Fibroblast of gingiva (primary cell): Measurements from ENCODE around the gene SNAP47.
"Not testable (repeated sequence)": the region's sequence is repeated elsewhere in the genome, so short reads cannot be mapped to it uniquely, and the experiment has no call there.

Experiments
- DNase-seq: peaks from one replicate; pipeline ENCODE4 v3.0.0-alpha.2; 2011; ENCODE audit warnings: low read depth

Gene SNAP47

GRCh38 chr1:227734856-227735538 lies at the start of gene SNAP47, which contains the start of gene JMJD4:
TSS of gene SNAP47 (plus strand) at chr1:227735435. CDS start at chr1:227747737, 12,302 bp downstream.
TSS of gene JMJD4 (minus strand) at chr1:227735302. CDS start at chr1:227735273, 29 bp downstream.
- DNase-seq = peak; percentile 89

- DNase-seq = no peak
These were observed 49.4 kb upstream of the SNAP47 start for GRCh38 chr1:227685807-227686206.

- no peak for DNase-seq
These were observed 37.8 kb upstream of the SNAP47 start for GRCh38 chr1:227697321-227697864.

GRCh38 chr1:227701631-227702030 lies 33.6 kb upstream of the SNAP47 start:
- not testable (repeated sequence) for DNase-seq

DNA sequence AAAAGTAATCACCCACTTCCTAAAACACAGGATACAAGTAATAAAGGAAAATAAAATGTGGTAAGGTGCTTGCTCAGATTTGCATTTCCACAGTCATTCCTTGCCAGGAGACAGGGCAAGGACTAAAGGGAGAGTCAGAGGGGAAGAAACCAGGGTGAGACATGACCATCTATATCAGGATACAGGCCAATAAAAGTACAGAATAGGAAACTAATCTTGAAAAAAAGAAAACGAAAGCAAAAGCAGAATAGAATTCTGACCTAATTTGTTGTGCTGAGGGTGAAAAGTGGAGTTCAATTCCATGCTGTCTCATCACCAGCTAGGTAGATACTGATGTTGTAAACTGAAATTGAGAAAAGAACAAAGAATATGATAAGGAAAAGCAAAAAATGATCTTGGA lies 27.4 kb upstream of the SNAP47 start:
- no peak for DNase-seq

GRCh38 chr1:227709451-227709850 lies 25.8 kb upstream of the SNAP47 start:
- no peak for DNase-seq

DNA sequence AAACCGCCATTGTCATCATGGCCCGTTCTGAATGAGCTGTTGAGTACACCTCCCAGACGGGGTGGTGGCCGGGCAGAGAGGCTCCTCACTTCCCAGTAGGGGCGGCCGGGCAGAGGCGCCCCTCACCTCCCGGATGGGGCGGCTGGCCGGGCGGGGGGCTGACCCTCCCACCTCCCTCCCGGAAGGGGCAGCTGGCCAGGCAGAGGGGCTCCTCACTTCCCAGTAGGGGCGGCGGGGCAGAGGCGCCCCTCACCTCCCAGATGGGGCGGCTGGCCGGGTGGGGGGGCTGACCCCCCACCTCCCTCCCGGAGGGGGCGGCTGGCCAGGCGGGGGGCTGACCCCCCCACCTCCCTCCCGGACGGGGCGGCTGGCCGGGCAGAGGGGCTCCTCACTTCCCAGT lies 24.8 kb upstream of the SNAP47 start:
- not testable (repeated sequence) for DNase-seq

GRCh38 chr1:227712648-227713047 lies 22.6 kb upstream of the SNAP47 start:
- DNase-seq = no peak

GRCh38 chr1:227718932-227719331 lies 16.3 kb upstream of the SNAP47 start:
- DNase-seq = no peak

DNA sequence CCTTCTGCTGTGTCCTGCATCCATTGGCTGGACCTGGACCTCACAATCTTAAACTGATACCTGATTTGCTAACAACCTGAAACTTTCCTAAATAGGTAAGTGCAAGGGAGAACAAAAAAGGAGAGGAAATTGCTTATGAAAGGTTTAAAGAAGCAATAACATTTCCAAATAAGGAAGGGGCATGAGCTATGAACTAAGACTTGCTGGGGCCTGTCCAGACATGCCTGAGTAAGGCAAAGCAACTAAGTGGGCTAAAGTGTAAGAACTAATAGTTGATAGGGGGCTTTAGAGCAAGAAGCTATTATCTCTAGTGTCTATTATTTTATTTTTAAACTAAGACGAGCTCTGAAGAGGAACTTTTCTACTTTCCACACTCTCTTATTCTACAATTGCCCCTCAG lies 11.8 kb upstream of the SNAP47 start:
- DNase-seq = no peak

DNA sequence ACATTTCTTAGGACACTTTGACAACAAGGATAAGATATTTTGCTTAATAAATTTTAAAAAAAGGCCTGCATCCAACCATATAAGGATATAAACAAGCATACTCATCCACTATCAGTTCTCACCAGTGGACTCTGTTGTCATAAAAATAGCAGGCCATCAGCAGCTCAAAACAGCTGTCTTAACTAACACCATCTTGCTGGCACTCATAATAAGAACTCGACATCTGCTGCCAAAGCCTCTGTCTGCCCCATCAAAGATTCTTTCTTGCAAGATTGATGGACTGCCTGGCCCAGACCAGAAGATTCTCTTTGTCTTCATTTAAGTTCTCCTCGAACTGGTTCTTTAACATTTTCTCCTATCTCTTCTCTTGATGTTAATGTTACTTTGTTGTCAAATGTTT lies 10.2 kb upstream of the SNAP47 start:
- DNase-seq = no peak

GRCh38 chr1:227726318-227726717 lies 8.9 kb upstream of the SNAP47 start:
- DNase-seq = no peak

DNA sequence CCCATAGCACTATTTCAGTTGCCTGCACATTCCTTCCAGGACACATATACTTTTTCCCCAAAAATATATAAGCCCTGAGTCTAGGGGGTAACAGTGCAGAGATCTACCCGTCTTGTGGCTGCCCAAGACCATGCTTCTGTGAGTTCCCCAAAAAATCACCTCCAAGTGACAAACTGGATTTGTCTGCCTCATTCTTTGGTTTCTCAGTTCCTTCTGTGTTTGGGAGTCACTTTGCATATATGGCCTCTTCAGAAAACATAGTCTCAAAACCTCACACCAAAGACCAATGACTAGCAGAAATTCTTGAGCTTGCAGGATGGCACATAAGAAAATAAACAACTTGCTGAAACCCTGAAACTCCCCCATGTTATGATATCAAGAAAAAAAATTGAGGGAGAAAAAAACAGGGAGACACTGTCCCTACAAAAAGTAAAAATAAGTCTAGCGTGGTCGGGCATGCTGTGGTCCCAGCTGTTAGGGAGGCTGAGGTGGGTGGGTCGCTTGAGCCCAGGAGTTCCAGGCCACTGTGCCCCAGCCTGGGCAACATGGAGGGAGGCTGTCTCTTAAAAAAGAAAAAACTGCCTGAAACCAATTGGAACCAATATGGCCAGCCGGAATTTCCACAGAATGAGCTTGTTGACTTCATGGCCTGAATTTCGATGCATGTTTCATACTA lies 8.2 kb upstream of the SNAP47 start:
- DNase-seq = no peak

DNA sequence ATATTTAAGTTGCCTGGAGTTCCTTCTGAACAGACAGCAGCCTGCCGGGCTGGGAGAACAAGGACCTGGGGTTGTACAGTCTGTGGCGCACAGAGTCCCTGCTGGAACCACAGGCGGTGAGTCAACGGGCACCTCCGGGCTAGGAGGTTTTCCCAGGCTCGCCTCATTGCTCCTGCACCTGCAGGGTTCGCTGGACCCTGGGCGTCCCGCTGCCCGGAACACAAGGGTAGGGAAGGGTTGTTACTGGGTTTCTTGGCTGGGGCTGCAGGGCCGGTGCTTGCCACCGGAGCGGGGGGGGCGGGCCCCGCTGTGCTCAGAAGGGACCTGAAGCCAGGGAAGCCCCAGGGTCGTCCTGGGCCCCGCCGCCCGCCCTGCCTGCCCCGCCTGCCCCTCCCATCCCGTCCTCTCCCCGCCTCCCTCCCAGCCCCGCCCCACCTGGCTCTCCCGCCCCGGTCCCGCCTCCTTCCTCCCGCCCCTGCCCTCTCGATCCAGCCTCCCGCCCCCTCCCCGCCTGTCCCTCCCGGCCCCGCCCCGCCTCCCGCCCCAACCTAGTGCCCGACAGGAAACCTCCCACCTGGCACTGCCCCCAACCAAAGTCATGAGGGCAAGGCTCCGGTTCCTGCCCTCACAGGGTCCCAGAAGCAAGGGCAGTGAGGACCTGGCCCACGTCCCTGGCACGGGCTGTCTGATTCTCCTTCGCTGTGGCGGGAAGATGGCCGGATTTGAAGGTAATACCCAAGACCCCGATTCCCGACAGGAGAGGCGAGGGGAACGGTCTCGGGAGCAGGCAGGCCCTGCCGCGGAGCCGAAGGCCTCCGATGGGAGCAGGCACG lies 7.0 kb upstream of the SNAP47 start:
- DNase-seq = peak; percentile 54

DNA sequence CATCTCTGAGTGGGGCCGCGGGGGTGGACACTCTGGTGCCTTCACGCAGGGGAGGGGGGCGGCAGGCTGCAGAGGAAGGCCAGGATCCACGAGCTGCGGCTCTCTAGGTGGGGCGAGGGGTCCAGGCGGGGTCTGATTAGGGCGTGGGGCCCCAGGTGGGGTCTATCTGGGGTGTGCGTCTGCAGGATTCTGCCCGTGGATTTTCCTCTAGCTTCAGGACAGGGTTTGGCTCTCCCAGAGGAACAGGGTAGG lies 6.4 kb upstream of the SNAP47 start:
- no peak for DNase-seq

- DNase-seq = no peak
These were observed 5.9 kb upstream of the SNAP47 start for GRCh38 chr1:227729144-227729880.

- DNase-seq = peak; percentile 57
These were observed 5.2 kb upstream of the SNAP47 start for GRCh38 chr1:227729881-227730629.

GRCh38 chr1:227730630-227731151 lies 4.5 kb upstream of the SNAP47 start:
- no peak for DNase-seq

GRCh38 chr1:227731241-227731677 lies 4.0 kb upstream of the SNAP47 start:
- no peak for DNase-seq

DNA sequence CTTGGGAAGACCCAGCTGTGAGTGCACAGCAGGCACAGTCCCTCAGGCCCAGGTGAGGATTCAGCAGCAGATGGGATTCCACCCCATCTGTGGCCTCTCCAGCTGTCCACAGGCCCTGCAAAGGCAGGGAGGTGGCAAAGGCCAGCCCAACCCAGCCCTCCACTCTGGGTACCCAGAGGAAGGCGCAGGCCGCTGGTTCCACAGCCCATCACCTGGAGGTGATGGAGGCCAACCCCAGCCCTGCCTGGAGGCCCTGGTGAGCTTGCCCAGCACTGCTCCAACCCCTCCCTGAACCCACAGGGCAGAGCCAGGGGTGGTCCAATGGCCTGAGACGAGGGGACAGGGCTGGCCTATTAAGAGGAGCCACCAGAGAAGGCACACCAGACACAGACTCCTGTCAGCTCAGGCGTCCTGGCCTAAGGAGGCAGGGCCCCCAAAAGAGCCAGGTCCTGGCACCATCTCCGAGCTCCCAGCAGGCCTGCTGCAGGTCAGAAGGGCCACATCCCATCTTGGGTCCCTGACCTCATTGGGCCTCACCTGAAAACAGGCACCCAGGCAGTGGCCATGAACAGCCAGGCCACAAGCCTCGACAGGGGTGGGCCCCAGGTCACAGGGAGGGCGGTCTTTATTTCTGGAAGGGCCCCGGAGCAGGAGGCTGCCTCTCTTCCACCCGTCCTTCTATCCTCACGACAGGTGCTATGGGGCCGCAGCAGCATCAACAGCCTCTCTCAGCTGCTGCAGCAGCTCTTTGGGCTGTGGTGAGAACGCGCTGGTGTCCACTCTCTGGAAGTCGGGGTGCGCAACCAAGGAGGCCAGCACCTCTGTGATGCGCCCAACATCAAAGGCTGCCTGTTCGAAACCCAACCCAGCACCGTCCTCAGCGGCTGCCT lies 3.3 kb upstream of the SNAP47 start:
- DNase-seq = no peak
